ENCODE results near the gene HTR3B. TPM values are rescaled to one million over a fixed set of nuclear protein-coding genes. Genes with fewer than 3 reads are reported as not detected.

Gene HTR3B
- polyA plus RNA-seq, 1 donor from 2014 or later, result not detected

- Histone ChIP-seq H3K9me2 (ENCODE audit: insufficient read depth, low read length) (no peaks in the 10 kb centered on the region), H3K27me3 (ENCODE audit: insufficient read depth, low read depth, low read length) (no peaks in the 10 kb centered on the region), H2AFZ (ENCODE audit: low read depth, low read length) (no peak overlapping the region), H3K79me2 (replicated peaks; ENCODE audit: insufficient read depth, low read length) (no peaks in the 10 kb centered on the region), H3K36me3 (ENCODE audit: insufficient read depth, low read length) (no peaks in the 10 kb centered on the region), H3K4me3 (ENCODE audit: low read length) (no peak overlapping the region), H3K4me2 (ENCODE audit: low read length) (no peak overlapping the region), H4K20me1 (ENCODE audit: insufficient read depth) (no peaks in the 10 kb centered on the region), H3K9ac (ENCODE audit: low read length) (no peak overlapping the region), H3K27ac (ENCODE audit: low read length) (no peak overlapping the region), H3K9me3 (ENCODE audit: low read length) (no peaks in the 10 kb centered on the region), H3F3A (ENCODE audit: insufficient read depth, low read length, poor library complexity, severe bottlenecking) (no peaks in the 10 kb centered on the region)
- TF ChIP-seq TAF1 (IDR thresholded peaks at IDR 0.05; ENCODE audit: low read depth) (no peak), EP300 (conservative IDR thresholded peaks at IDR 0.05; ENCODE audit: poor library complexity, severe bottlenecking) (no peak), POLR2AphosphoS5 (IDR thresholded peaks at IDR 0.05) (no peak), RAD21 (conservative IDR thresholded peaks at IDR 0.05) (no peak), CTCF (IDR thresholded peaks at IDR 0.05; ENCODE audit: poor library complexity, severe bottlenecking) (no peak), EZH2 (IDR thresholded peaks at IDR 0.05; ENCODE audit: borderline replicate concordance, insufficient read depth, low read length, poor library complexity, severe bottlenecking) (no peak), MXI1 (conservative IDR thresholded peaks at IDR 0.05; ENCODE audit: poor library complexity, severe bottlenecking) (no peak), SMC3 (conservative IDR thresholded peaks at IDR 0.05; ENCODE audit: poor library complexity) (no peak)
- TF ChIP-seq, protein P1, sequence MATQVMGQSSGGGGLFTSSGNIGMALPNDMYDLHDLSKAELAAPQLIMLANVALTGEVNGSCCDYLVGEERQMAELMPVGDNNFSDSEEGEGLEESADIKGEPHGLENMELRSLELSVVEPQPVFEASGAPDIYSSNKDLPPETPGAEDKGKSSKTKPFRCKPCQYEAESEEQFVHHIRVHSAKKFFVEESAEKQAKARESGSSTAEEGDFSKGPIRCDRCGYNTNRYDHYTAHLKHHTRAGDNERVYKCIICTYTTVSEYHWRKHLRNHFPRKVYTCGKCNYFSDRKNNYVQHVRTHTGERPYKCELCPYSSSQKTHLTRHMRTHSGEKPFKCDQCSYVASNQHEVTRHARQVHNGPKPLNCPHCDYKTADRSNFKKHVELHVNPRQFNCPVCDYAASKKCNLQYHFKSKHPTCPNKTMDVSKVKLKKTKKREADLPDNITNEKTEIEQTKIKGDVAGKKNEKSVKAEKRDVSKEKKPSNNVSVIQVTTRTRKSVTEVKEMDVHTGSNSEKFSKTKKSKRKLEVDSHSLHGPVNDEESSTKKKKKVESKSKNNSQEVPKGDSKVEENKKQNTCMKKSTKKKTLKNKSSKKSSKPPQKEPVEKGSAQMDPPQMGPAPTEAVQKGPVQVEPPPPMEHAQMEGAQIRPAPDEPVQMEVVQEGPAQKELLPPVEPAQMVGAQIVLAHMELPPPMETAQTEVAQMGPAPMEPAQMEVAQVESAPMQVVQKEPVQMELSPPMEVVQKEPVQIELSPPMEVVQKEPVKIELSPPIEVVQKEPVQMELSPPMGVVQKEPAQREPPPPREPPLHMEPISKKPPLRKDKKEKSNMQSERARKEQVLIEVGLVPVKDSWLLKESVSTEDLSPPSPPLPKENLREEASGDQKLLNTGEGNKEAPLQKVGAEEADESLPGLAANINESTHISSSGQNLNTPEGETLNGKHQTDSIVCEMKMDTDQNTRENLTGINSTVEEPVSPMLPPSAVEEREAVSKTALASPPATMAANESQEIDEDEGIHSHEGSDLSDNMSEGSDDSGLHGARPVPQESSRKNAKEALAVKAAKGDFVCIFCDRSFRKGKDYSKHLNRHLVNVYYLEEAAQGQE (IDR thresholded peaks at IDR 0.05; ENCODE audit: borderline replicate concordance), result no peak
Measured at GRCh38 chr11:113989381-113989780, 84.8 kb downstream of the HTR3B start.

GRCh38 chr11:113989916-113990315 is 85.3 kb downstream of the HTR3B start:
- no peaks in the 10 kb centered on the region for H3K79me2 ChIP-seq (replicated peaks; ENCODE audit: insufficient read depth, low read length)
- no peak overlapping the region for H3K4me2 ChIP-seq (ENCODE audit: low read length)
- TF ChIP-seq POLR2AphosphoS5 (IDR thresholded peaks at IDR 0.05) (no peak), RAD21 (conservative IDR thresholded peaks at IDR 0.05) (no peak), SMC3 (conservative IDR thresholded peaks at IDR 0.05; ENCODE audit: poor library complexity) (no peak), TAF1 (IDR thresholded peaks at IDR 0.05; ENCODE audit: low read depth) (no peak), MXI1 (conservative IDR thresholded peaks at IDR 0.05; ENCODE audit: poor library complexity, severe bottlenecking) (no peak), EP300 (conservative IDR thresholded peaks at IDR 0.05; ENCODE audit: poor library complexity, severe bottlenecking) (no peak), CTCF (IDR thresholded peaks at IDR 0.05; ENCODE audit: poor library complexity, severe bottlenecking) (no peak), EZH2 (IDR thresholded peaks at IDR 0.05; ENCODE audit: borderline replicate concordance, insufficient read depth, low read length, poor library complexity, severe bottlenecking) (no peak)
- TF ChIP-seq, protein P1 (IDR thresholded peaks at IDR 0.05; ENCODE audit: borderline replicate concordance), result no peak
- H3K4me3 ChIP-seq (ENCODE audit: low read length), result no peak overlapping the region
- no peaks in the 10 kb centered on the region for H3K36me3 ChIP-seq (ENCODE audit: insufficient read depth, low read length)
- no peaks in the 10 kb centered on the region for H3F3A ChIP-seq (ENCODE audit: insufficient read depth, low read length, poor library complexity, severe bottlenecking)
- no peaks in the 10 kb centered on the region for H3K9me2 ChIP-seq (ENCODE audit: insufficient read depth, low read length)
- no peak overlapping the region for H3K9ac ChIP-seq (ENCODE audit: low read length)
- no peaks in the 10 kb centered on the region for H4K20me1 ChIP-seq (ENCODE audit: insufficient read depth)
- no peaks in the 10 kb centered on the region for H3K27me3 ChIP-seq (ENCODE audit: insufficient read depth, low read depth, low read length)
- no peak overlapping the region for H2AFZ ChIP-seq (ENCODE audit: low read depth, low read length)
- H3K27ac ChIP-seq (ENCODE audit: low read length), result no peak overlapping the region
- H3K9me3 ChIP-seq (ENCODE audit: low read length), result no peaks in the 10 kb centered on the region

Data from neural cell (in vitro differentiated cells).